Activated CD8-positive, alpha-beta memory T cell treated with anti-CD3 and anti-CD28 coated beads, Interleukin-2, amount 10 ng/mL, durations not matched to agents 7 days and 5 days (primary cell): Measurements from ENCODE around the gene EIF3B. TPM values are rescaled to one million over a fixed set of nuclear protein-coding genes. Genes with fewer than 3 reads are reported as not detected.
"Not testable (repeated sequence)": the region's sequence is repeated elsewhere in the genome, so short reads cannot be mapped to it uniquely, and the experiment has no call there.

Source experiments
- ATAC-seq: fragments of 150-1000 bp; cut with Tn5 transposase; one replicate; pipeline ENCODE4 v1.10.0; 2021; ENCODE audit warnings: moderate library complexity
- CTCF ChIA-PET: fragments of 350-600 bp; sonication (Branson Sonifier 250); formaldehyde crosslinking; loops from one replicate; lab custom pipeline; 2021; ENCODE audit warnings: antibody characterized with exemption; lab: Charles Lee
- DNase-seq: peaks from one replicate; pipeline ENCODE4 v3.0.0-alpha.2; 2020
- H3K27ac Mint-ChIP-seq: one replicate; pipeline ENCODE4 v1.8.0; 2021; ENCODE audit warnings: mild to moderate bottlenecking, mixed read lengths
- H3K27me3 Mint-ChIP-seq: one replicate; pipeline ENCODE4 v1.8.0; 2021; ENCODE audit warnings: mixed read lengths
- H3K36me3 Mint-ChIP-seq: one replicate; pipeline ENCODE4 v1.8.0; 2021; ENCODE audit warnings: mild to moderate bottlenecking, mixed read lengths
- H3K4me1 Mint-ChIP-seq: one replicate; pipeline ENCODE4 v1.8.0; 2021; ENCODE audit warnings: mixed read lengths
- H3K4me3 Mint-ChIP-seq: one replicate; pipeline ENCODE4 v1.8.0; 2021; ENCODE audit warnings: mild to moderate bottlenecking, moderate library complexity, mixed read lengths
- H3K9me3 Mint-ChIP-seq: one replicate; pipeline ENCODE4 v1.8.0; 2022; ENCODE audit warnings: low read depth, mixed read lengths
- total RNA-seq, 2 experiments: library from RNA; stranded (reverse); gene quantifications; one replicate each; pipeline ENCODE4 v1.2.3, GENCODE V29; 2021

Gene EIF3B
- total RNA-seq, 2 experiments from 2014 or later, result 170 to 204 TPM

DNA sequence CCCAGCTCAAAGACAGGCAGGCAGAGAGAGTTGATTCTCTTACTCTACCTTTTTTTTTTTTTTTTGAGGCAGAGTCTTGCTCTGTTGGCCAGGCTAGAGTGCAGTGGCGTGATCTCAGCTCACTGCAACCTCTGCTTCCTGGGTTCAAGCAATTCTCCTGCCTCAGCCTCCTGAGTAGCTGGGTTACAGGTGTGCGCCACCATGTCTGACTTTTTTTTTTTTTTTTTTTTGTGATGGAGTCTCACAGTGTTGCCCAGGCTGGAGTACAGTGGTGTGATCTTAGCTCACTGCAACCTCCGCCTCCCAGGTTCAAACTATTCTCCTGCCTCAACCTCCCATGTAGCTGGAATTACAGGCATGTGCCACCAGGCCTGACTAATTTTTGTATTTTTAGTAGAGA, 62.6 kb downstream of the EIF3B start:
- DNase-seq, H3K4me3 Mint-ChIP-seq, H3K27me3 Mint-ChIP-seq, H3K27ac Mint-ChIP-seq, ATAC-seq, H3K9me3 Mint-ChIP-seq: not testable (repeated sequence)
- Mint-ChIP-seq H3K4me1 (peaks cover 60% of the 10 kb centered on the region), H3K36me3 (peaks cover 49% of the 10 kb centered on the region)
- CTCF ChIA-PET, result interaction anchor here (0.7 to 1.6 kb wide), 3 partner anchors 12 to 24 kb away, joined by 3 to 4 read pairs (median 4); no protein-coding TSS in a partner anchor

DNA sequence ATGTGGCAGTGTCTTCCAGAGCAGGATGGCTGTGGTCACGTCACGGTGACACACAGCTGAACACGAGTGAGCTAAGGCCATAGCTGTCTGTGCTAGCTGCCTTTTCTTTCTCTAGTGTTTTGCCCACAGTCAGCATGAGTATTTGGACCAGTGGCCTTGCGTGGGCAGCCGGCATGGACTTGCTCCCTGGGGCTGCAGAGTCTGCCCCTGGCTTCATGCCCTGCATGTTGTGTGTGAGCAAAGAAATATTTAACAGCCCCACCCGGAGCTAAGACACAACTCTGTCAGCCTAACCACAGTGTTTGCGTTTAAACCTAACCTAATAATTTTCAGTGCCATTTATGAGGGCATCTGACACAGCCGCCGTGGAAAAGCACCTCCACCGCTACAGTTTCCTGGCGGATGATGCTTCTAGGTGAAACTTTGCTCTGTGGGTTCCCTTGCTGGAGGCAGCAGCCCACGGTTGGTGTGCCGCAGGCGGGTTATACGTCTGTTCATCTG, 63.4 kb downstream of the EIF3B start:
- peak; percentile 88 for DNase-seq
- peak overlapping the region; percentile 84 for H3K27ac Mint-ChIP-seq
- H3K9me3 Mint-ChIP-seq, result no peaks in the 10 kb centered on the region
- H3K36me3 Mint-ChIP-seq, result peaks cover 46% of the 10 kb centered on the region
- CTCF ChIA-PET, result interaction anchor here (0.8 to 1.9 kb wide), 5 partner anchors 11 to 70 kb away, joined by 4 to 8 read pairs (median 4); no protein-coding TSS in a partner anchor
- peaks cover 52% of the 10 kb centered on the region for H3K4me1 Mint-ChIP-seq
- peak overlapping the region; percentile 53 for H3K4me3 Mint-ChIP-seq
- no peaks in the 10 kb centered on the region for H3K27me3 Mint-ChIP-seq
- peak; percentile 82 for ATAC-seq

DNA sequence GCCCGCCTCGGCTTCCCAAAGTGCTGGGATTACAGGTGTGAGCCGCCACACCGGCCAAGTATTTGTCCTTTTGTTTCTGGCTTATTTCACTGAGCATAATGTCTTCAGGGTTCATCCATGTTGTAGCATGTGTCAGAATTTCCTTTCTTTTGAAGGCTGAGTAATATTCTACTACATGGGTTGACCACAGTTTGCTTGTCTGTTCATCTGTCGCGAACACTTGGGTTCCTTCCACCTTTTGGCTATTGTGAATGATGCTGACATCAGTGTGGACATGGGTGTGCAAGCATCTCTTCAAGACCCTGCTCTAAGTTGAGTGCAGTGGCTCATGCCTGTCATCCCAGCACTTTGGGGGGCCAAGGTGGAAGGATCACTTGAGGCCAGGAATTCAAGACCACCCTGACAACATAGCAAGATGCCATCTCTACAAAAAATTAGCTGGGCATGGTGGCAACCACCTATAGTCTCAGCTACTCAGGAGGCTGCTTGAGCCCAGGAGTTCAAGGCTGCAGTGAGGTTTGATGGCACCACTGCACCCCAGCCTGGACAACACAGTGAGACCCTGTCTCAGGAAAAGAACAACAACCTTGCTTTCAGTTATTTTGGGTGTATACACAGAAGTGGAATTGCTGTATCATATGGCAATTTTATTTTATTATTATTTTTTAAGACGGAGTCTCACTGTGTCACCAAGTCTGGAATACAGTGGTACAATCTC, 65.7 kb downstream of the EIF3B start:
- DNase-seq (no peak), ATAC-seq (peak; percentile 24)
- peak overlapping the region; percentile 46 for H3K27ac Mint-ChIP-seq
- H3K27me3 Mint-ChIP-seq, result no peaks in the 10 kb centered on the region
- CTCF ChIA-PET, result interaction anchor here (1.7 to 1.8 kb wide), 2 partner anchors 11 to 49 kb away, joined by 4 to 7 read pairs; no protein-coding TSS in a partner anchor
- peaks cover 39% of the 10 kb centered on the region for H3K36me3 Mint-ChIP-seq
- no peaks in the 10 kb centered on the region for H3K9me3 Mint-ChIP-seq
- H3K4me1 Mint-ChIP-seq, result peaks cover 50% of the 10 kb centered on the region
- no peak overlapping the region for H3K4me3 Mint-ChIP-seq

DNA sequence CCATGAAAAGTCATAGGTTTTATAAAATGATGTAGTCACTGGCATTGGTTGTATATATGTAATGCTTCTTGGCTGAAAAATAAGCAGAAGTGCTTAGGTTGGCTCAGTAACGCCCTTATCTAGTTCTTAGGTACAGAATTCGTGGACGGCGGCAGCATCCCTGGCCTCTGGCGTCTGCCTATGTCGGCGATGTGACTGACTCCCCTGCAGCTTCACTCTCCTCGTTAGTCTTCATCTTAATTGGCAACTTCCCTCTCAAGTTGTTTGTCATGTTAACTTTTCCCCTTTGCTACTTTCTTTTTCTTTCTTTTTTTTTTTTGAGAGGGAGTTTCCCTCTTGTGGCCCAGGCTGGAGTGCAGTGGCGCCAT, 67.3 kb downstream of the EIF3B start:
- no peak for DNase-seq
- Mint-ChIP-seq H3K27ac (no peak overlapping the region), H3K4me1 (peaks cover 47% of the 10 kb centered on the region), H3K27me3 (no peaks in the 10 kb centered on the region), H3K4me3 (no peak overlapping the region), H3K36me3 (peaks cover 32% of the 10 kb centered on the region), H3K9me3 (no peaks in the 10 kb centered on the region)
- CTCF ChIA-PET, result interaction anchor here (0.7 to 1.8 kb wide), 3 partner anchors 9 to 277 kb away, joined by 3 to 7 read pairs (median 4); no protein-coding TSS in a partner anchor
- no peak for ATAC-seq

DNA sequence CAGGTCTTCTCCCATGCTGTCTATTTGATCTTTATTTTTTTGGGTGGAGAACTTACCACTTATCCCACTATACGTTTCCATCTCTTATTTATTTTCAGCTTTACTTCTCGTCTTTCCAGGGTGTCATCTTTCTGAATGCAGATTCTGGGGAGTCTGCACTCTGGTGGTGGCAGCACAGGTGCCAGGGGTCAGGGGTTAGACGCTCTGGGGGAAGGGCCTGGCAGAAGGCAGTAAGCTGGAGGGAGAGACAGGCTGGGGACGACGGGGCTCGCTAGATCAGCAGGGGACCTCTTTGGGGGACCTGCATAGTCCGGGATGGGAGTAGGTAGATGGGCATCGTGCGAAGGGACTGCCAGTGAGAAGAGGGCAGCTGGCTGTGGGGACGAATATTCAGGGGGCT, 71.1 kb downstream of the EIF3B start:
- ATAC-seq (no peak), DNase-seq (no peak)
- Mint-ChIP-seq H3K36me3 (peaks cover 30% of the 10 kb centered on the region), H3K27me3 (no peaks in the 10 kb centered on the region), H3K27ac (no peak overlapping the region), H3K4me1 (peaks cover 42% of the 10 kb centered on the region), H3K4me3 (no peak overlapping the region), H3K9me3 (peaks cover 3% of the 10 kb centered on the region)
- CTCF ChIA-PET, result no interaction called here

Other genes starting within 250 kb of the EIF3B start
- gene MAD1L1, start 121.9 kb upstream of the EIF3B start, total RNA-seq, result 10 to 100 TPM; 60.0 to 97.7 TPM
- 10 to 100 TPM; 27.6 to 35.1 TPM for gene MRM2, start 112.6 kb upstream of the EIF3B start, total RNA-seq
- gene NUDT1, start 112.6 kb upstream of the EIF3B start, total RNA-seq, result 100 to 1,000 TPM in 1 of 2 experiments, 10 to 100 TPM in 1; 85.7 to 105 TPM
- 10 to 100 TPM; 25.0 to 27.9 TPM for gene SNX8, start 40.4 kb upstream of the EIF3B start, total RNA-seq
- gene CHST12, start 48.8 kb downstream of the EIF3B start, total RNA-seq, result 100 to 1,000 TPM in 1 of 2 experiments, 10 to 100 TPM in 1; 70.8 to 103 TPM
- not detected for gene GRIFIN, start 121.6 kb downstream of the EIF3B start, total RNA-seq
- 100 to 1,000 TPM; 101 to 104 TPM for gene LFNG, start 164.9 kb downstream of the EIF3B start, total RNA-seq
- 10 to 100 TPM; 41.5 to 43.5 TPM for gene BRAT1, start 200.7 kb downstream of the EIF3B start, total RNA-seq
- 10 to 100 TPM; 14.9 to 15.2 TPM for gene IQCE, start 204.2 kb downstream of the EIF3B start, total RNA-seq